Measurements from ENCODE around the gene GCK. TPM values are rescaled to one million over a fixed set of nuclear protein-coding genes. Genes with fewer than 3 reads are reported as not detected.
A peak's percentile ranks its signal among the peaks of the same experiment; 100 is the strongest.

GCK gene
- total RNA-seq, 3 donors from 2014 or later (not counting 1 experiment from before 2014, with no cell fraction given): not detected

GRCh38 chr7:44104860-44105771 lies 84.1 kb downstream of the GCK start:
- Mint-ChIP-seq H3K27ac (peak overlapping the region in 1 of 2 donors; percentile 27), H3K27me3 (ENCODE audit: low read depth in 2 of 2) (peaks cover 0 to 14% of the 10 kb centered on the region in 2 donors), H3K4me3 (peak overlapping the region; percentile 74), H3K36me3 (no peaks in the 10 kb centered on the region), H3K4me1 (peaks cover 7 to 12% of the 10 kb centered on the region in 2 donors), H3K9me3 (no peaks in the 10 kb centered on the region)
- 55% methylated on average over 26 of the region's 28 CpGs for WGBS (ENCODE audit: insufficient coverage)
- TF ChIP-seq, protein P1, sequence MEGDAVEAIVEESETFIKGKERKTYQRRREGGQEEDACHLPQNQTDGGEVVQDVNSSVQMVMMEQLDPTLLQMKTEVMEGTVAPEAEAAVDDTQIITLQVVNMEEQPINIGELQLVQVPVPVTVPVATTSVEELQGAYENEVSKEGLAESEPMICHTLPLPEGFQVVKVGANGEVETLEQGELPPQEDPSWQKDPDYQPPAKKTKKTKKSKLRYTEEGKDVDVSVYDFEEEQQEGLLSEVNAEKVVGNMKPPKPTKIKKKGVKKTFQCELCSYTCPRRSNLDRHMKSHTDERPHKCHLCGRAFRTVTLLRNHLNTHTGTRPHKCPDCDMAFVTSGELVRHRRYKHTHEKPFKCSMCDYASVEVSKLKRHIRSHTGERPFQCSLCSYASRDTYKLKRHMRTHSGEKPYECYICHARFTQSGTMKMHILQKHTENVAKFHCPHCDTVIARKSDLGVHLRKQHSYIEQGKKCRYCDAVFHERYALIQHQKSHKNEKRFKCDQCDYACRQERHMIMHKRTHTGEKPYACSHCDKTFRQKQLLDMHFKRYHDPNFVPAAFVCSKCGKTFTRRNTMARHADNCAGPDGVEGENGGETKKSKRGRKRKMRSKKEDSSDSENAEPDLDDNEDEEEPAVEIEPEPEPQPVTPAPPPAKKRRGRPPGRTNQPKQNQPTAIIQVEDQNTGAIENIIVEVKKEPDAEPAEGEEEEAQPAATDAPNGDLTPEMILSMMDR (IDR thresholded peaks at IDR 0.05): no peak
- no peaks in the 10 kb centered on the region for H3K36me3 ChIP-seq (ENCODE audit: control insufficient read depth, insufficient read depth, low read length)
- ATAC-seq: peak in 2 of 3 donors; percentile 7 to 19
- intact Hi-C loops (cut with micrococcal nuclease): no loop called here
- H3K27ac ChIP-seq (ENCODE audit: low read length): no peak overlapping the region
- H3K9me3 ChIP-seq (ENCODE audit: control insufficient read depth, insufficient read depth, low read length): no peaks in the 10 kb centered on the region
- peaks cover 20% of the 10 kb centered on the region for H3K4me1 ChIP-seq (ENCODE audit: control insufficient read depth, insufficient read depth, low read length)
- peak in 1 of 2 donors; percentile 22 for DNase-seq
- H3K4me3 ChIP-seq (ENCODE audit: low read length): peak overlapping the region; percentile 24
- peaks cover 4% of the 10 kb centered on the region for H3K27me3 ChIP-seq (ENCODE audit: control insufficient read depth, insufficient read depth, low read length)

DNA sequence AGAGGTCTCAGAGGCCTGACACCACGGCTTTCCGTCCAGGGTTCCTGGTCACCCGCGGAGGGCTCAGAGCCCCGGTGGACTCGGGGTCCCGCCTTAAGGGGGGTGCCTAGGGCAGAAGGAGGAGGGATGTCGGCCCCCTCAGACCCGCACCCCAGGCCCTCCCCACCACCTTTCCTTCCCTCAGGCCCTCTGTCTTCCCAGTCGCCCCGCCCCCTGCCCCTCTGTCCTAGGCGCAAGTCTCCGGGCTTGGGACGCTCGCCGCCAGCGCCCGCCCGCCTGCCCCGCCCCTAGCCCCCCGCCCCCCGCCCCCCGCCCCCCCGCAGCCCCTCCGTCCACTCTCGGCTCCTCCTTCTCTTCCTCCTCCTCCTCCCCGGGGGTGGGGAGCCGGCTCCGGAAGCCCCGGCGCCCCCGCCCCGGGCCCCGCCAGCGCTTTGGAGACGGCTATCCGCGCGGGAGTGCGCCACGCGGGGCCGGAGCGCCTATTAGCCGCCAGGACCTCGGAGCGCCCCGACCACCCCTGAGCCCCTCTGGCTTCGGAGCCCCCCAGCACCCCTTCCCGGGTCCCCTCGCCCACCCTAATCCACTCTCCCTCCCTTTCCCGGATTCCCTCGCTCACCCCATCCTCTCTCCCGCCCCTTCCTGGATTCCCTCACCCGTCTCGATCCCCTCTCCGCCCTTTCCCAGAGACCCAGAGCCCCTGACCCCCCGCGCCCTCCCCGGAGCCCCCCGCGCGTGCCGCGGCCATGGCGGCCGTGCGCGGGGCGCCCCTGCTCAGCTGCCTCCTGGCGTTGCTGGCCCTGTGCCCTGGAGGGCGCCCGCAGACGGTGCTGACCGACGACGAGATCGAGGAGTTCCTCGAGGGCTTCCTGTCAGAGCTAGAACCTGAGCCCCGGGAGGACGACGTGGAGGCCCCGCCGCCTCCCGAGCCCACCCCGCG lies 85.0 kb downstream of the GCK start, which contains the start of gene AEBP1:
Gene AEBP1, plus strand, starts transcription at position 423 of the 937 bp plus-strand sequence. Its CDS starts 321 bp downstream, at position 744.
- Mint-ChIP-seq H3K4me1 (peaks cover 7 to 12% of the 10 kb centered on the region in 2 donors), H3K27ac (peak within 1 kb of the TSS in 1 of 2 donors; percentile 27), H3K27me3 (ENCODE audit: low read depth in 2 of 2) (peaks cover 0 to 14% of the 10 kb centered on the region in 2 donors), H3K9me3 (no peaks in the 10 kb centered on the region), H3K4me3 (peak within 1 kb of the TSS; percentile 74), H3K36me3 (no peaks in the 10 kb centered on the region)
- intact Hi-C loops (cut with micrococcal nuclease): no loop called here
- no peaks in the 10 kb centered on the region for H3K36me3 ChIP-seq (ENCODE audit: control insufficient read depth, insufficient read depth, low read length)
- TF ChIP-seq, protein P1 (IDR thresholded peaks at IDR 0.05): no peak
- H3K4me1 ChIP-seq (ENCODE audit: control insufficient read depth, insufficient read depth, low read length): peaks cover 20% of the 10 kb centered on the region
- no peak within 1 kb of the TSS for H3K27ac ChIP-seq (ENCODE audit: low read length)
- no peaks in the 10 kb centered on the region for H3K9me3 ChIP-seq (ENCODE audit: control insufficient read depth, insufficient read depth, low read length)
- 2% methylated on average over 63 of the region's 87 CpGs for WGBS (ENCODE audit: insufficient coverage)
- peaks cover 4% of the 10 kb centered on the region for H3K27me3 ChIP-seq (ENCODE audit: control insufficient read depth, insufficient read depth, low read length)
- DNase-seq (peak in 1 of 2 donors; percentile 51), ATAC-seq (peak; percentile 59 to 82 (median 79))
- H3K4me3 ChIP-seq (ENCODE audit: low read length): peak within 1 kb of the TSS; percentile 30

- WGBS (ENCODE audit: insufficient coverage): 75% methylated on average over 8 of the region's 8 CpGs
- H3K4me1 ChIP-seq (ENCODE audit: control insufficient read depth, insufficient read depth, low read length): peaks cover 20% of the 10 kb centered on the region
- no peaks in the 10 kb centered on the region for H3K36me3 ChIP-seq (ENCODE audit: control insufficient read depth, insufficient read depth, low read length)
Measured at GRCh38 chr7:44103566-44103922, 85.7 kb downstream of the GCK start.

More at GRCh38 chr7:44103566-44103922, 85.7 kb downstream of the GCK start:
- TF ChIP-seq, protein P1 (IDR thresholded peaks at IDR 0.05): no peak
- Mint-ChIP-seq H3K27ac (peak overlapping the region in 1 of 2 donors; percentile 11), H3K4me3 (peak overlapping the region; percentile 49), H3K27me3 (ENCODE audit: low read depth in 2 of 2) (peaks cover 0 to 14% of the 10 kb centered on the region in 2 donors), H3K9me3 (no peaks in the 10 kb centered on the region), H3K4me1 (peaks cover 7 to 12% of the 10 kb centered on the region in 2 donors), H3K36me3 (no peaks in the 10 kb centered on the region)
- Histone ChIP-seq H3K9me3 (ENCODE audit: control insufficient read depth, insufficient read depth, low read length) (no peaks in the 10 kb centered on the region), H3K27me3 (ENCODE audit: control insufficient read depth, insufficient read depth, low read length) (peaks cover 4% of the 10 kb centered on the region), H3K27ac (ENCODE audit: low read length) (no peak overlapping the region), H3K4me3 (ENCODE audit: low read length) (no peak overlapping the region)
- no peak for DNase-seq
- ATAC-seq: no peak
- intact Hi-C loops (cut with micrococcal nuclease): no loop called here
